HFFc6 (cell line): Measurements from ENCODE around the gene PCSK5. TPM values are rescaled to one million over a fixed set of nuclear protein-coding genes. Genes with fewer than 3 reads are reported as not detected.

Experiments
- DNase-seq: peaks from one replicate; pipeline ENCODE4 v3.0.0-alpha.2; 2018
- H3K27ac Mint-ChIP-seq: 2 replicates; pipeline ENCODE4 v1.8.0; 2020; ENCODE audit warnings: mild to moderate bottlenecking, mixed read lengths
- H3K27me3 Mint-ChIP-seq: 2 replicates; pipeline ENCODE4 v1.8.0; 2021; ENCODE audit warnings: mild to moderate bottlenecking, moderate library complexity, mixed read lengths; ENCODE audit not compliant: insufficient read depth
- H3K36me3 Mint-ChIP-seq: 2 replicates; pipeline ENCODE4 v1.8.0; 2021; ENCODE audit warnings: low read depth, mixed read lengths
- H3K4me1 Mint-ChIP-seq: 2 replicates; pipeline ENCODE4 v1.8.0; 2020; ENCODE audit warnings: low read depth, mixed read lengths
- H3K4me3 Mint-ChIP-seq: 2 replicates; pipeline ENCODE4 v1.8.0; 2020; ENCODE audit warnings: mild to moderate bottlenecking, moderate library complexity, mixed read lengths
- H3K9me3 Mint-ChIP-seq: 2 replicates; pipeline ENCODE4 v1.8.0; 2020; ENCODE audit warnings: mild to moderate bottlenecking, mixed read lengths
- total RNA-seq, 6 experiments: library from RNA; stranded (reverse); fragmentation: NEBNext Ultra II Directional; extraction: Animal tissue kit (Norgen Biotek cat#: 25700); gene quantifications; 2 replicates in 1 of 6; 3 replicates in 5 of 6; pipeline ENCODE4 v1.2.3, GENCODE V29; 2021
- TF ChIP-seq, protein P1 (sequence below): fragments of 200-600 bp; sonication (generic); IDR thresholded peaks from 2 replicates; pipeline ENCODE4 v1.5.0; 2021; ENCODE audit warnings: antibody characterized with exemption, mild to moderate bottlenecking

Gene PCSK5
- total RNA-seq, 6 experiments from 2014 or later: 0.18 to 0.36 (median 0.22) TPM

DNA sequence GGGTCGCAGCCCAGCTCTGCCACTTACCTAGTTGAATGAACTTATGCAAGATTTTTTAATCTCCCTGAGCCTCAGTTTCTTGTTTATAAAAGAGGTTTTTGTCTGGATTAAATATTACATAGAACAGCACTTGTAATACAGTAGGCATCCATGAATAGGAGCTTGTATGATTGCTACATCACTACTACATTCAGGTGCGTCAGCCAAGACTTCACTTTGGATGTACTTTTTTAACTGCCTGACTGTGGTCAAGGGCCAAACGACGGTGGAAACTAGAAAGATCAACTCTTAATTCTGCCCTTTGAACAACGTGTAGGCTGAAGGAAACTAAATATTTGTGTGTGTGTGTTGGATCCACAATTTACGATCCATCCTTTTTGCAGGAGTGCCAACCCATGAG, 330.9 kb downstream of the PCSK5 start:
- H3K4me3 Mint-ChIP-seq: no peak overlapping the region
- DNase-seq: no peak
- H3K4me1 Mint-ChIP-seq: no peaks in the 10 kb centered on the region
- peaks cover 31% of the 10 kb centered on the region for H3K9me3 Mint-ChIP-seq
- H3K27ac Mint-ChIP-seq: no peak overlapping the region
- H3K27me3 Mint-ChIP-seq: peaks cover 6% of the 10 kb centered on the region; the same call in 1 of the 2 replicates
- TF ChIP-seq, protein P1, sequence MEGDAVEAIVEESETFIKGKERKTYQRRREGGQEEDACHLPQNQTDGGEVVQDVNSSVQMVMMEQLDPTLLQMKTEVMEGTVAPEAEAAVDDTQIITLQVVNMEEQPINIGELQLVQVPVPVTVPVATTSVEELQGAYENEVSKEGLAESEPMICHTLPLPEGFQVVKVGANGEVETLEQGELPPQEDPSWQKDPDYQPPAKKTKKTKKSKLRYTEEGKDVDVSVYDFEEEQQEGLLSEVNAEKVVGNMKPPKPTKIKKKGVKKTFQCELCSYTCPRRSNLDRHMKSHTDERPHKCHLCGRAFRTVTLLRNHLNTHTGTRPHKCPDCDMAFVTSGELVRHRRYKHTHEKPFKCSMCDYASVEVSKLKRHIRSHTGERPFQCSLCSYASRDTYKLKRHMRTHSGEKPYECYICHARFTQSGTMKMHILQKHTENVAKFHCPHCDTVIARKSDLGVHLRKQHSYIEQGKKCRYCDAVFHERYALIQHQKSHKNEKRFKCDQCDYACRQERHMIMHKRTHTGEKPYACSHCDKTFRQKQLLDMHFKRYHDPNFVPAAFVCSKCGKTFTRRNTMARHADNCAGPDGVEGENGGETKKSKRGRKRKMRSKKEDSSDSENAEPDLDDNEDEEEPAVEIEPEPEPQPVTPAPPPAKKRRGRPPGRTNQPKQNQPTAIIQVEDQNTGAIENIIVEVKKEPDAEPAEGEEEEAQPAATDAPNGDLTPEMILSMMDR: no peak
- H3K36me3 Mint-ChIP-seq: no peaks in the 10 kb centered on the region

DNA sequence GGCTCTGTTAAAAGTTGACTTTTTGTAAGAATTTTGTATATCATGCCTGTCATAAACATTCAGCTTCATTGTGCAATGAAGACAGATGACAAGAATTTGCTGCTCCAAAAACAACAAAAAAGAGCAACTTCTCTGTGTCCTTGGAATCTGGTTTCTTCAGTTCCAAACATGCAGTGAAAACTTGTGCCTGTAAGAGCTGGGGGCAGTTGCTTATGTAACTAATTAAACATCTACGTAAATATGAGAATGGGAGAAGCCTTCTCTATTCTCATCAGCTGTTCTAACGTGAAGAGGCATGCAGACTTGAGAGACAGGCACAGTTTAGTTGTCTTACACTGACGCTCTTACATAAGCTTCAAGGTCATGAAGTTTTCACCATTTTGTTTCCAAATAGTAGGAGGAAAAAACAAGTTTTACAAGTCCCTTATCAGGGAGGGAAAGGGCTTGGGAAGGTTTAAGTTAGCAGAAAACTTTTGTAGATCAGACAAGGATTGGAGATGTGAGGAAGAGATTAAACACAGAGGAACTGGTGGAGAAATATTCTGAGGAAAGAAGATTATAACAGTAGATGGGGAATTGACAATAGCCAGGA, 333.4 kb downstream of the PCSK5 start:
- H3K27ac Mint-ChIP-seq: no peak overlapping the region
- no peaks in the 10 kb centered on the region for H3K36me3 Mint-ChIP-seq
- H3K4me3 Mint-ChIP-seq: no peak overlapping the region
- TF ChIP-seq, protein P1: no peak
- peaks cover 26% of the 10 kb centered on the region for H3K9me3 Mint-ChIP-seq
- DNase-seq: no peak
- H3K27me3 Mint-ChIP-seq: peaks cover 5% of the 10 kb centered on the region
- no peaks in the 10 kb centered on the region for H3K4me1 Mint-ChIP-seq

DNA sequence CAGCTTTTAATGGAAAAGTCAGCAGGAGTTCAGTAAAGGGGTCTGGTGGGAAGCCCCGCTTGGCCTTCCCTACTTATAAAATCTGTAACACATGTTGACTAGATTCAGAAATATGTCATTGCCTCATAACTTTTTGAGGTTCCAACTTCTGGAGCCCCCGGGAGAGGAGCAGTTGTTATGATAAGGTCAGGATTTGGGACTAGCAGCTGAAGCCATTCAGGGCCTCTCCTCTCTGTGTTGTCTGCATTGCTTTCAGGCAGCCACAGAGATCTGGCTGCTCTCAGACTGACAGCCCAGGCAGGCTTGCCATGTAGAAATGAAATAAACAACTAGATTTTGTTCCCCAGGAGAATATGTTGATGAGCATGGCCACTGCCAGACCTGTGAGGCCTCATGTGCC, 336.7 kb downstream of the PCSK5 start:
- H3K36me3 Mint-ChIP-seq: no peaks in the 10 kb centered on the region
- no peak overlapping the region for H3K27ac Mint-ChIP-seq
- no peak overlapping the region for H3K4me3 Mint-ChIP-seq
- TF ChIP-seq, protein P1: no peak
- DNase-seq: no peak
- H3K9me3 Mint-ChIP-seq: peaks cover 13% of the 10 kb centered on the region
- H3K27me3 Mint-ChIP-seq: peaks cover 2% of the 10 kb centered on the region
- no peaks in the 10 kb centered on the region for H3K4me1 Mint-ChIP-seq

DNA sequence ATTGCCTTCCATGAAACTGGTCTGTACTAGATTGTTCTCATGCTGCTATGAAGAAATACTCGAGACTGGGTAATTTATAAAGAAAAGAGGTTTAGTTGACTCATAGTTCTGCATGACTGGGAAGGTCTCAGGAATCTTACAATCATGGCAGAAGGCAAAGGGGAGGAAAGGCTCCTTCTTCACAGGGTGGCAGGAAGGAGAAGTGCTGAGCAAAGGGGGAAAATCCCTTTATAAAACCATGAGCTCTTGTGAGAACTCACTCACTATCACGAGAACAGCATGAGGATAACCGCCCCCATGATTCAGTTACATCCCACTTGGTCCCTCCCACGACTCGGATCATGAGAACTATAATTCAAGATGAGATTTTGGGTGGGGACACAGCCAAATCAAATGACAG, 340.5 kb downstream of the PCSK5 start:
- TF ChIP-seq, protein P1: no peak
- H3K27me3 Mint-ChIP-seq: no peaks in the 10 kb centered on the region; the same call in 1 of the 2 replicates
- no peaks in the 10 kb centered on the region for H3K36me3 Mint-ChIP-seq
- no peak overlapping the region for H3K27ac Mint-ChIP-seq
- DNase-seq: no peak
- H3K4me3 Mint-ChIP-seq: no peak overlapping the region
- H3K4me1 Mint-ChIP-seq: no peaks in the 10 kb centered on the region
- peaks cover 6% of the 10 kb centered on the region for H3K9me3 Mint-ChIP-seq

DNA sequence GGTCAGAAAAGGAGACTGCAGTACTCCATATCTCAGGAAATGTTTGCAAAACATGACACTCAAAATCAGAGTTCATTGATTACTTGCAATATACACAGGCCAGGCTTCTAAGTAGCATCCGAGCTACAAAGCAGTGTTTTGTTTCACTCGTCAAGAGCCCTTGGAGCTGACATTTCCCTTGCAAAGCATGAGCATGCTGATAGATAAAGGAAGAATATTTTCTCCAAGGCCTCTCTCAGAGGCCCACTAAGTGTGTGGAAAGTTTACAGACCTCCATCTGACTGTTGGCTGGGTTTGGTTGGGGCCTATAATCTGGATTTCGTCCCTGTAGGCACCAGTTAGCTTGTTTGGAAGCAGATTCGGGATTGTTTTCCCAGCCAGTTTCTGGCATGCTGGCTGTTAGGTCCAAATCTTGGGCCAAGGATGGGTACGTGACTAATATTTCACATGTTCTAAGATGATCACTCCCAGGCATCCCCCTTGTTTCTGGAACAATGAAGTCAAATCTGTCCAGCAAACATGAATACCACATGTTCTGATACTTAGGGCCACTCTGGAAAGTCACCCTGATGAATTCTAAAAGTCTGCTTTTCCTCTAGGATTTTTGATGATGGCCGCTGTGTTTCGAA, 342.5 kb downstream of the PCSK5 start:
- no peak for DNase-seq
- Mint-ChIP-seq H3K27me3 (no peaks in the 10 kb centered on the region), H3K36me3 (no peaks in the 10 kb centered on the region), H3K4me1 (no peaks in the 10 kb centered on the region), H3K27ac (no peak overlapping the region), H3K9me3 (peaks cover 9% of the 10 kb centered on the region), H3K4me3 (no peak overlapping the region)
- TF ChIP-seq, protein P1: no peak
